GM19452 (cell line): Measurements from ENCODE around the gene ARCN1.

Source experiments
- ATAC-seq: cut with Tn5 transposase; IDR thresholded peaks from one replicate; pipeline ENCODE4 v1.9.1; 2021; ENCODE audit not compliant: unreplicated experiment

Gene ARCN1

DNA sequence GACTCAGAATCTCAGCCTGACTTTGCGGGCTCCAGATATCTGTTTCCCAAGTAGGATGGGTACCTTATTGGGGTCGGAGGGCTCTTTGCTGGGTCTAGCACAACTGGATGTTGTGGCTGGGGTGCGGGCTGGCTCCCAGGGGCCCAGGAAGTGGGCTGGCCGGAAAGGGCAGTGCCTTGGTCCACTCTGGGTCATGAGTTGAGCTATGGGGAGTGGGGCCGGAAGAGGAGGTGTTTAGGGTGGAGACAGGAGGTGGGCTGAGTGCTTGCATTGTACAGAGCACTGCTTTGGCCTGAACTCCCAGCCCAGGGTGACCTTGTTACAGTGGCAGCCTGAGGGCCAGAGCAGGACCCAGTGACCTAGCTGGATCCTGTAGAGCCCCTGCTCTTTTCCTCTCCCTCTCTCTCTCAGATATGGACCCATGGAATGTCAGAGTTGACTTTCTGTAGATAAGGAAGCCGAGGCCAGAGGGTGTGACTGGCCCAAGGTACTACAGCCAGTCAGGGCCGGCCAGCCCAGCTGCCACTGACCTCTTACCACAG lies 48.4 kb downstream of the ARCN1 start:
- ATAC-seq: no peak

- ATAC-seq: no peak
Observed at GRCh38 chr11:118621071-118621783, 49.0 kb downstream of the ARCN1 start.

GRCh38 chr11:118621784-118622375 lies 49.7 kb downstream of the ARCN1 start:
- ATAC-seq: no peak

- ATAC-seq: no peak
Observed at GRCh38 chr11:118622376-118623268, 50.4 kb downstream of the ARCN1 start.

DNA sequence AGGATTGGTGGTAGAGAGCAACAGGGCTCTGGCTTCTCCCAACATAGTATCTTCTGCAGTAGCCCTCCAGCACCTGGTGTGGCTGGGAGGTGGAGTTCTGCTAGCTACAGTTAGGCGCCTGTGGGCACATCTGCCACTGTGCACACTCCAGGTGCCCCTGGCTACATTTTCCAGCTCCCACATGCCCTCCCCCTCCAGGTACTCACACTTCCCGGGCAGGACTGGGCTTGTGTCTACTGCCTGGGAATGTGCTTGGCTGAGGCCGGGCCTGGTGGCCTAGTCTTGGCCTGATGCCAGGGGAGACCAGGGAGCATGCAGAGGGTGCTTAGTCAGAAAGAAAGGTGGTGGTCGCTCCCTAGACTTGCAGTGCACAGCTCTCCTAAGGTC lies 51.1 kb downstream of the ARCN1 start:
- ATAC-seq: no peak

DNA sequence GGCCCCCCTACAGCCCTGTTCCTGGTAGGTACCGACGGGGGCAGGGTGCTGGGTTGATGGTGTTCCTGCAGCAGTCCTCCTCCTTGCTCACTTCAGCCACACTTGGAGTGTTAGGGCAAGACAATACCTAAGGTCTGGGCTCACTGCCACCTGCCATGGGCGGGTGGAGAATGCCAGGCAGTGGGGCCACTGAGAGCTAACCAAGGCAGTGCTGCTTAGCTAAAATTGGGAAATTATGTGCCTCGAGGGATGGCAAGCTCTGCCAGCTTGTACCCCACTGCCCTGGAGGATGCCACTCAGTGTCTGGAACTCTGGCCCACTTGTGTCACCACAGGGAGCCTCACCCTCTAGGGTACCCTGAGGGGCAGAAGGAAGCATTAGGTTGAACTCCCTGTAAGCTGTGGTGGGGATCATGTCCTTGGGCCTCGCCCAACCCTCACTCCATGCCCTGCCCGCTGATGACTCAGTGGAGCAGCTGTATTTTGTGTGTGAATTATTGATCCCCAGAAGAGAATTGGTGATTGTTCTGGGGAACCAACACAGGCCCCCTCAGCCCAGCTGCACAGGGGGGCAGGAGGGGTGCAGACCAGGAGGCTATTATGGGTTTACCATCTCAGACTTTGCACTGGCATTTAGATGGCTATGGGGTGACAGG lies 53.0 kb downstream of the ARCN1 start:
- no peak for ATAC-seq

- no peak for ATAC-seq
Observed at GRCh38 chr11:118625976-118626375, 53.8 kb downstream of the ARCN1 start.

GRCh38 chr11:118627566-118627965 lies 55.4 kb downstream of the ARCN1 start:
- ATAC-seq: no peak

DNA sequence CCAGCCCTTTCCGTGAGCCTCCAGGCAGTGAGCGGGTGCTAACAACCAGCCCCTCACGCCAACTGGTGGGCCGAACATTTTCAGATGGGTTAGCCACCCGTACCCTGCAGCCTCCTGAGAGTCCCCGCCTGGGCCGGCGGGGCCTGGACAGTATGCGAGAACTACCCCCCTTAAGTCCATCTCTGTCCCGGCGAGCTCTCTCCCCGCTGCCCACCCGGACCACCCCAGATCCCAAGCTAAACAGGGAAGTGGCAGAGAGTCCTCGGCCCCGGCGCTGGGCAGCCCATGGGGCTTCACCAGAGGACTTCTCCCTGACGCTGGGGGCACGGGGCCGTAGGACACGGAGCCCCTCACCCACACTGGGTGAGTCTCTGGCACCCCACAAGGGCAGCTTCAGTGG lies 55.8 kb downstream of the ARCN1 start:
- no peak for ATAC-seq

- ATAC-seq: no peak
Observed at GRCh38 chr11:118628432-118628831, 56.2 kb downstream of the ARCN1 start.

DNA sequence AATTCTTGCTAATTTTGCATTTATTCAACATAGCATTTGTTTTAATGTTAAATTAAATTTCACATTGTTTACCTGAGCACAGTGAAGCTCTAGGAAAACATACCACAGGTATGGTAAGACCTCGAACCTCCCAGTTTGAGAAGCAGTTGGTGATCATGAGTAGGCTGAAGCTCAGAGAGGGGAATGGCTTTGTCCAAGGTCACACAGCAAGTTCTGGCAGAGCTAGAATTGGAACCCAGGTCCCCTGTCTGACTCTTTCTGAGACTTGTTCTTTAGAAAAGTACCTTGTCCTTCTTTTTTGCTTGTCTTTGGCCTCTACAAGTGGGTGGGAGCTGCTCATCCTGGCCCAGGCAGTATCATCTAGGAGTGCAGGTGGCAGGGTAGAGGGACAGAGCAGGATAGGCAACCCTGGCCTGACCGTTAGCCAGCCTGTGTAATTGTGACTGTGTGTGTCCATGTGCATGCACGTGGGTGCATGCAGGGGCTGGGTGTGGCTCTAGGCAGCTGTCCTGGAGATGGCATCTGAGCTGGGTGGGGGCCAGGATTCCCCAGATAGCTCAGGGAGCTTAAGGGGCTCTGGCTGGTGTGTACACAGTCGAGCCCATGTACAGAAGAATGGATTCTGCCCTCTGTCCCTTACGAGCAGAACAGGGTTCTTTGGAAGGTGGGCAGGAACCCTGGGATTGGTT lies 56.8 kb downstream of the ARCN1 start:
- no peak for ATAC-seq

DNA sequence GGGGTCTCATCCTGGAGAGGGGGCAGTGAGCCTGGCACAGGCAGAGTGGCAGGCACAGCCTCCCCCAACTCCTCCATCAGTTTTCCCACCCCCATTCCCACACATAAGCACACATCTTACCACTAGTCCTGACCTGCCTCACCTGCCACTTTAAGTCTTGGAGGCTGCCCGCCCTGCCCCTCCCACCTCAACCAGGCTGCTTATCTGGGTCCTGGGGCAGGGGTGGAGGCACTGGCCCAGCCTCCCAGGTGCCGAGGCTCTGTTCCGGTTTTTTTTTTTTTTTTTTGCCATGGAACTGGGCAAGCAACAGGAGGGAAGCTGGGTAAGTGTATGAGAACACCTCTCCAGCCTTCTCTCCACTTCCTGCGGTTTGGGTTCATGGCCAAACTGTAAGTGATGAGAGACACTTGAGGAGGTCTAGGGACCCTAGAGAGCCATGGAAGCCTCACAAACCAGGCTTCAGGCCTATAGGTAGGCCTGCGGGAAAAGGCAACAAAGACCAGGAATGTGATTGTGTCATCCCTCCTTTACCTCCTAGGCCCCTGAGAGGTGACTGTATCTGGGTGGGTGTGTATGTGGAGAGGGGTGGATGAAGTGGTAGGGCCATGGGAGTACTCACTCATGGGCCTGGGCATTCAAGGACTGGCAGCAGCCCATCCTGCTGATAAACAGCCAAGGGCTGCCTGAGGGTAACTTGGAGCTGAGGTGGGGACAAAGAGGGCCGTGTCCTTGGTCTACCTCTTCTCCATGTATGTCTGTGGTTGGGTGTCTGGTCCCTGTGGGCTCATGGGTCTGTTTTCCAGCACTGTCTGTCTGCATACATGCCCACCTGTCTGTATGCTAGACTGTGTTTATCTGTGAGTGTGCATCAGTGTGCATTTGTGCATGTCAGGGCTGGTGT lies 57.8 kb downstream of the ARCN1 start:
- no peak for ATAC-seq

DNA sequence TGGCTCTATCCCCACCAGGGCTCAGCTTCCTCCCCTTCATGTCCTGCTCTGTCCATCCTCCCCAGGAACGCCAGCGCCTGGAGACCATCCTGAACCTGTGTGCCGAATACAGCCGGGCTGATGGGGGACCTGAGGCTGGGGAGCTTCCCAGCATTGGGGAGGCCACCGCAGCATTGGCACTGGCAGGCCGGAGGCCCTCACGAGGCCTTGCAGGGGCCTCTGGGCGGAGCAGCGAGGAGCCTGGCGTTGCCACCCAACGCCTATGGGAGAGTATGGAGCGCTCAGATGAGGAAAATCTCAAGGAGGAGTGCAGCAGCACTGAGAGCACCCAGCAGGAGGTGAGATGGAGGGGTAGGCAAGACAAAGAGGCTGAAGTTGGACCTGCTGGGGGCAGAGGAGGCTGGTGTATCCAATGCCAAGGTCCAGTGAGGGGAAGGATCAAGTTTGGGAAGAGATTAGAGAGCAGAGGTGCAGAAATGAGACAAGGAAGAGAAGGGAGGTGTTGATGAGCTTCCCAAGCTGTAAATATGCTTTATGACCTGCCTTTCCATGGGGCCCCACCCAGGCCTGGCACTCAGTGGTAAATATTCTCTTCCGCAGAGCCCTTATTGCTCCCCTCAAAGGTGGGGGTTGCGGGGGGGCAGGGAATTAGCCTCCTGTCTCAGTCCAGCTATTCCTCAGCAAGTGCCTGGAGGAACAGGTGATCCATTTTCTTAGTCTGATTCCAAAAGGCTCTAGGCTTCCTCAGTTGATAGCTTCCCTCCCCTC lies 59.1 kb downstream of the ARCN1 start:
- no peak for ATAC-seq

GRCh38 chr11:118632577-118633318 lies 60.5 kb downstream of the ARCN1 start:
- ATAC-seq: no peak

DNA sequence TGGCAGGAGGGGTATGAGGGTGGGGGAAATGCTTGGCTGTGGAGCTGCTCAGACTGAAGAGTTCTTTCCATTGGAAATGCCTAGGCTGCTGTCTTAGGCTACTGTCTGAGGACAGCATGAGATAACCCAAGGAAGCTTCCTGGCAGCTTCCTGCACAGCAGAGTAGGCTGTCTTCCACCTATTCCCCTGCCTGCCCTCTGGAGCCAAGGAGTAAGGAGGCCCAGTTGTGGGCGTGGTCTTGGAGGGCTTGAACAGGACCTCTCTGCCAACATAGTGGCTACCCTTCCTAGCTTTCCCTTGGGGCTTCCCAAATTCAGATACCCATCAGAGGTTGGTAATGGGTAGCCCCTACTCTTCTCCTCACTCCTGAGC lies 61.1 kb downstream of the ARCN1 start:
- ATAC-seq: no peak

DNA sequence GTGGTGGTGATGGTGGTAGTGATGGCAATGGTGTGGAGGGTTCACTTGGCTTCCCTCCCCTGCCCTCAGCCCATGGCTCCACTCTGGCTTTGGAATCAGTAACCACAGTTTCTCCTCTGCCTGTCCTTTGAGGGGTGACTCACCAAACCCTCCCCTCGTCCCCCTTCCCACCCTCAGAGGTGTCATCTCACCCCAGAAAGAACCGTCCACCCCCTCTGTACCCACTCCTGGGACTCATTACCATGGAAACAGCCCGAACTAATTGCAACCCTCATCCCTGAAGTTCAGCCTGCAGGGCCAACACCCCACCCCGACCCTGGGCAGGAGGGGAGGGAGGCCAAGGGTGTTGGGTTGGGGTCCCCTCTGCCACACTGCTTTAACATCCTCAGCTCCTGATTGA lies 61.8 kb downstream of the ARCN1 start:
- ATAC-seq: no peak

DNA sequence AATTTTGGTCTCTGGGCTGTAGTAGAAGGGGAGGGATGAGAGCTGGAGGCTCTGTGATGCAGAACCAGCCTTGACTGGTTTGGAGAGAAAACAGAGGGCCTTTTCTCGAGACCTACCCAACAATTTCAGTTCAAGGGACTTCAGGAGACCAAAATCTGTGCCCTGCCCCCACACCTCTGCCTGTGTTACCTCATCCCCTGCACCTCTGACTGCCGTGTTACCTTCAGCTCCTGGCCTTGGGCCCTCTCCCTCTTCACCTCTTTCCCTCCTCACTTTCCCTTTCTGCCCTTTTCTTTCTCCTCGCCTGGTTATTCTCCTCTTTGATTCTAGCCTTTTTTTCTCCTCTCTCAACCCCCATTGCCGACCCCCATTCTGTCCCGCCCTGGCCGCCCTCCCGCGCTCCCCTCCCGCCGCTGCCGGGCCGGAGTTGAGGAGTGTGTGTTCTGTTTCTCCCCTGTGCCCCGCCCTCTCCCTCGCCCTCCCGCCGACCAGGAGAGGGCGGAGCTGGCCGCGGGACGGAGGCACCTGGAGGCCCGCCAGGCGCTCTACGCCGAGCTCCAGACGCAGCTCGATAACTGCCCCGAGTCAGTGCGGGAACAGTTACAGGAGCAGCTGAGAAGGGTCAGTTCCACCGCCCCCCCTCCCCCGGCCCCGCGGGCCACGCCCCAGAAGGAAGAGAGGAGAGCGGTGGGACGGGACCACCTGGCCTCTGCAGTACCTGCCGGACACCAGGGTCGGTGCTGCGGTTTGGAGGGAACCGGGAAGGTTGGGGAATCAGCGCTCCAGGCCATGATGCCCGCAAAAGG lies 62.4 kb downstream of the ARCN1 start:
- ATAC-seq: no peak
